GM12878 (cell line): ENCODE measurements around the gene VPS8. TPM values are rescaled to one million over a fixed set of nuclear protein-coding genes. Genes with fewer than 3 reads are reported as not detected.

Experiments used
- BHLHE40 ChIP-seq, 2 experiments: fragments of 450-650 bp in 1 of 2; IDR thresholded peaks; 2 replicates each; pipeline ENCODE4 v1.6.1; 2011 to 2017; ENCODE audit warnings: low read depth in 2 of 2, borderline replicate concordance in 1 of 2, improper control_type of control experiment in 1 of 2, low read length in 1 of 2, mild to moderate bottlenecking in 1 of 2
- CBFB ChIP-seq: IDR thresholded peaks from 2 replicates; pipeline ENCODE4 v1.6.1; 2016; ENCODE audit warnings: antibody characterized with exemption, low read depth
- CEBPZ ChIP-seq: fragments of 150-350 bp; IDR thresholded peaks from 2 replicates; pipeline ENCODE4 v1.6.1; 2016; ENCODE audit warnings: low read depth, low read length
- EGR1 ChIP-seq, 2 experiments: IDR thresholded peaks; 1 replicate in 1 of 2; 2 replicates in 1 of 2; pipeline ENCODE4 v1.6.1; 2011 to 2012; ENCODE audit warnings: low read depth in 2 of 2, low read length in 2 of 2, borderline replicate concordance in 1 of 2, mild to moderate bottlenecking in 1 of 2, moderate library complexity in 1 of 2
- IKZF1 ChIP-seq: fragments of 450-650 bp; conservative IDR thresholded peaks from 2 replicates; pipeline ENCODE4 v1.6.1; 2017; ENCODE audit warnings: antibody characterized with exemption, mild to moderate bottlenecking
- IKZF2 ChIP-seq, 2 experiments: fragments of 450-650 bp; IDR thresholded peaks; 2 replicates each; pipeline ENCODE4 v1.6.1; 2017; ENCODE audit warnings: mild to moderate bottlenecking in 2 of 2, moderate library complexity in 2 of 2
- MTA3 ChIP-seq: IDR thresholded peaks from 2 replicates; pipeline ENCODE4 v1.6.1; 2012; ENCODE audit warnings: low read length, inconsistent platforms, borderline replicate concordance
- NFYA ChIP-seq: IDR thresholded peaks from 2 replicates; pipeline ENCODE4 v1.6.1; 2011; ENCODE audit warnings: low read depth, mild to moderate bottlenecking, low read length, improper control_type of control experiment, borderline replicate concordance
- PAX5 ChIP-seq: IDR thresholded peaks from 2 replicates; pipeline ENCODE4 v1.6.1; 2011; ENCODE audit warnings: low read depth, low read length, borderline replicate concordance
- RAD51 ChIP-seq: fragments of 450-650 bp; IDR thresholded peaks from 2 replicates; pipeline ENCODE4 v1.6.1; 2016; ENCODE audit warnings: moderate library complexity, mild to moderate bottlenecking, inconsistent platforms
- RB1 ChIP-seq: fragments of 450-650 bp; formaldehyde crosslinking; IDR thresholded peaks from 2 replicates; pipeline ENCODE4 v1.6.1; 2017; ENCODE audit warnings: mild to moderate bottlenecking, borderline replicate concordance
- RELA ChIP-seq: fragments of 450-650 bp; IDR thresholded peaks from 2 replicates; pipeline ENCODE4 v1.8.0; 2014; ENCODE audit warnings: borderline replicate concordance; ENCODE audit not compliant: partially characterized antibody
- RUNX3 ChIP-seq: IDR thresholded peaks from 2 replicates; pipeline ENCODE4 v1.6.1; 2012; ENCODE audit warnings: low read length, inconsistent platforms
- SPI1 ChIP-seq: IDR thresholded peaks from 2 replicates; pipeline ENCODE4 v1.6.1; 2011; ENCODE audit warnings: low read depth, mild to moderate bottlenecking, low read length, moderate library complexity, borderline replicate concordance; ENCODE audit not compliant: insufficient read depth
- STAT3 ChIP-seq: IDR thresholded peaks from 2 replicates; pipeline ENCODE4 v1.6.1; 2011; ENCODE audit warnings: low read depth, low read length, improper control_type of control experiment
- ZNF384 ChIP-seq: IDR thresholded peaks from 2 replicates; pipeline ENCODE4 v1.6.1; 2012; ENCODE audit warnings: low read depth, mild to moderate bottlenecking, low read length, improper control_type of control experiment, borderline replicate concordance
- polyA plus RNA-seq, 11 experiments: library from polyadenylated mRNA; depleted of rRNA in 4 of 11; unstranded in 6 of 11; stranded (reverse) in 5 of 11; fragments of >200 nt; fragmentation: Nextera tagmentation in 4 of 11; fragmentation: Illumina TruSeq in 1 of 11; extraction: Ambion mirVana in 4 of 11; extraction: Trizol in 1 of 11; gene quantifications; 1 replicate in 1 of 11; 2 replicates in 10 of 11; pipeline versions ENCODE4 v1.2.1 to v1.2.3, GENCODE V29; 2011 to 2016; ENCODE audit warnings: inconsistent platforms in 2 of 11, missing spikeins in 2 of 11, low read depth in 1 of 11
- total RNA-seq, 4 experiments: library from RNA; depleted of rRNA in 3 of 4; stranded (reverse); fragments of >200 nt in 3 of 4; fragmentation: Illumina TruSeq in 1 of 4; extraction: Trizol in 1 of 4; gene quantifications; 2 replicates each; pipeline versions ENCODE4 v1.2.1 to v1.2.3, GENCODE V29; 2013 to 2021
- TF ChIP-seq, protein P1 (sequence below): IDR thresholded peaks from 2 replicates; pipeline ENCODE4 v1.6.1; 2012; ENCODE audit warnings: low read depth, low read length, improper control_type of control experiment
- TF ChIP-seq, protein P2 (sequence below): fragments of 450-650 bp; IDR thresholded peaks from 2 replicates; pipeline ENCODE4 v1.6.1; 2017; ENCODE audit warnings: mild to moderate bottlenecking
- TF ChIP-seq, protein P3 (sequence below): IDR thresholded peaks from 2 replicates; pipeline ENCODE4 v1.6.1; 2011; ENCODE audit warnings: borderline replicate concordance, low read depth, mild to moderate bottlenecking, moderate library complexity, mixed read lengths, low read length; ENCODE audit not compliant: insufficient read depth; ENCODE audit errors: extremely low read length

VPS8 gene
- total and polyA plus RNA-seq, 10 of the 15 experiments (the other 5 are each of a cell fraction or from before 2014, with no cell fraction given): 8.9 to 34.7 (median 20.9) TPM

DNA sequence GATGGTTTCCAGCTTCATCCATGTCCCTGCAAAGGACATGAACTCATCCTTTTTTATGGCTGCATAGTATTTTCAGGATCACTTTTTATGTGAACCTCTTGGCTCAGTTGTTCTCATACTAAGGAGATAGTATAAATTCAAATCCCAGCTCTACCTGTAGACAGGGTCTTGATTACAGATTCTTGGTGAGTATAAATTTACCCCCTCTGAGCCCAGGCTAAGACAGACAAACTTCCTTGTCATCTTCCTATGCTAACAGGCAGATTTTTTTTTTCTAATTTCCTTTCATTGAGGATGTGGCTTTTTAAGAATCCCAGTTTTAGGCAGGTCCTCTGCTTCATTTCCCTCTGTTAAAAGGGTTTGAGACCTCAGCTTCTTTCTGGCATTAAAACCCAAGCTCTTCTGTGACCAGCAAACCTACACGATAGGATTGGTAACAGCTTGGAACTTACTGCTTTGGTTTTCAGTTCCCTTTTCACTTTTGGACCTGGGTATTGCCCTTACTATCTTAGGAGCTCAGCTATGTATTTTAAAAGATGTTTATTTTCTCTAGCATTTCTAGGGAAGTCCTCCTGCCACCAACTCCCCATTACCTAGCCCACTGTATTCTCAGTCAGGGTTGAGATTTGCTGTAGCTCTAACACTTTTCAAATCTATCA is 72.5 kb downstream of the VPS8 start (continued):
- TF ChIP-seq IKZF1 (peak; percentile 56), RB1 (no peak), CEBPZ (no peak), CBFB (no peak), RAD51 (no peak), STAT3 (0 out of 2 replicates have a peak, but pooled peaks have one; percentile 16), NFYA (no peak), BHLHE40 (IDR thresholded peaks at IDR 0.05; ENCODE audit: borderline replicate concordance in 1 of 2, low read depth in 2 of 2, low read length in 1 of 2) (no peak), RUNX3 (peak; percentile 66), PAX5 (no peak), IKZF2 (IDR thresholded peaks at IDR 0.05) (peak in 1 of 2 experiments; percentile 19; a peak in 2 of 4 replicates), EGR1 (IDR thresholded peaks at IDR 0.05; ENCODE audit: borderline replicate concordance in 1 of 2, low read depth in 2 of 2, low read length in 2 of 2) (no peak), RELA (no peak), SPI1 (peak; percentile 92), ZNF384 (no peak), MTA3 (no peak)
- TF ChIP-seq, protein P1, sequence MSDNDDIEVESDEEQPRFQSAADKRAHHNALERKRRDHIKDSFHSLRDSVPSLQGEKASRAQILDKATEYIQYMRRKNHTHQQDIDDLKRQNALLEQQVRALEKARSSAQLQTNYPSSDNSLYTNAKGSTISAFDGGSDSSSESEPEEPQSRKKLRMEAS: no peak
- TF ChIP-seq, protein P2, sequence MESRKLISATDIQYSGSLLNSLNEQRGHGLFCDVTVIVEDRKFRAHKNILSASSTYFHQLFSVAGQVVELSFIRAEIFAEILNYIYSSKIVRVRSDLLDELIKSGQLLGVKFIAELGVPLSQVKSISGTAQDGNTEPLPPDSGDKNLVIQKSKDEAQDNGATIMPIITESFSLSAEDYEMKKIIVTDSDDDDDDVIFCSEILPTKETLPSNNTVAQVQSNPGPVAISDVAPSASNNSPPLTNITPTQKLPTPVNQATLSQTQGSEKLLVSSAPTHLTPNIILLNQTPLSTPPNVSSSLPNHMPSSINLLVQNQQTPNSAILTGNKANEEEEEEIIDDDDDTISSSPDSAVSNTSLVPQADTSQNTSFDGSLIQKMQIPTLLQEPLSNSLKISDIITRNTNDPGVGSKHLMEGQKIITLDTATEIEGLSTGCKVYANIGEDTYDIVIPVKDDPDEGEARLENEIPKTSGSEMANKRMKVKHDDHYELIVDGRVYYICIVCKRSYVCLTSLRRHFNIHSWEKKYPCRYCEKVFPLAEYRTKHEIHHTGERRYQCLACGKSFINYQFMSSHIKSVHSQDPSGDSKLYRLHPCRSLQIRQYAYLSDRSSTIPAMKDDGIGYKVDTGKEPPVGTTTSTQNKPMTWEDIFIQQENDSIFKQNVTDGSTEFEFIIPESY: no peak
- TF ChIP-seq, protein P3, sequence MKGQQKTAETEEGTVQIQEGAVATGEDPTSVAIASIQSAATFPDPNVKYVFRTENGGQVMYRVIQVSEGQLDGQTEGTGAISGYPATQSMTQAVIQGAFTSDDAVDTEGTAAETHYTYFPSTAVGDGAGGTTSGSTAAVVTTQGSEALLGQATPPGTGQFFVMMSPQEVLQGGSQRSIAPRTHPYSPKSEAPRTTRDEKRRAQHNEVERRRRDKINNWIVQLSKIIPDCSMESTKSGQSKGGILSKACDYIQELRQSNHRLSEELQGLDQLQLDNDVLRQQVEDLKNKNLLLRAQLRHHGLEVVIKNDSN: no peak
